Neural cell (in vitro differentiated cells): Measurements from ENCODE around the gene L3MBTL4. TPM values are rescaled to one million over a fixed set of nuclear protein-coding genes. Genes with fewer than 3 reads are reported as not detected.
A peak's percentile ranks its signal among the peaks of the same experiment; 100 is the strongest.

Source experiments
- H2AFZ ChIP-seq: fragments of 200-600, 300-800 bp; sonication (generic), shearing (Covaris generic); 2 replicates; pipeline ENCODE4 v1.6.0; 2014; ENCODE audit warnings: low read depth, mild to moderate bottlenecking, antibody characterized with exemption, low read length, moderate library complexity
- H3F3A ChIP-seq: fragments of 200-600 bp; shearing (Covaris generic); 2 replicates; pipeline ENCODE4 v1.6.1; 2016; ENCODE audit warnings: mild to moderate bottlenecking, moderate library complexity, mixed read lengths, antibody characterized with exemption, low read length; ENCODE audit not compliant: insufficient read depth, poor library complexity, severe bottlenecking
- H3K27ac ChIP-seq: fragments of 200-600, 300-800 bp; sonication (generic), shearing (Covaris generic); 2 replicates; pipeline ENCODE4 v1.5.1; 2014; ENCODE audit warnings: mild to moderate bottlenecking, low read length, moderate library complexity
- H3K27me3 ChIP-seq: fragments of 300-800, 200-600 bp; sonication (generic), shearing (Covaris generic); 2 replicates; pipeline ENCODE4 v1.6.0; 2014; ENCODE audit warnings: mild to moderate bottlenecking, low read depth, low read length, moderate library complexity; ENCODE audit not compliant: insufficient read depth
- H3K36me3 ChIP-seq: fragments of 300-800, 200-600 bp; sonication (generic), shearing (Covaris generic); 2 replicates; pipeline ENCODE4 v1.5.1; 2014; ENCODE audit warnings: mild to moderate bottlenecking, antibody characterized with exemption, low read length, moderate library complexity; ENCODE audit not compliant: insufficient read depth
- H3K4me2 ChIP-seq: fragments of 300-800, 200-600 bp; sonication (generic), shearing (Covaris generic); 2 replicates; pipeline ENCODE4 v1.6.0; 2014; ENCODE audit warnings: mild to moderate bottlenecking, low read length
- H3K4me3 ChIP-seq: fragments of 300-800, 200-600 bp; sonication (generic), shearing (Covaris generic); 2 replicates; pipeline ENCODE4 v1.5.1; 2014; ENCODE audit warnings: mild to moderate bottlenecking, low read length, moderate library complexity
- H3K79me2 ChIP-seq: fragments of 200-600 bp; shearing (Covaris generic); replicated peaks from 2 replicates; pipeline ENCODE4 v1.6.0; 2014; ENCODE audit warnings: mild to moderate bottlenecking, low read length, moderate library complexity; ENCODE audit not compliant: insufficient read depth
- H3K9ac ChIP-seq: fragments of 300-800, 200-600 bp; sonication (generic), shearing (Covaris generic); 2 replicates; pipeline ENCODE4 v1.6.1; 2016; ENCODE audit warnings: mild to moderate bottlenecking, low read length, mixed read lengths
- H3K9me2 ChIP-seq: fragments of 200-600 bp; shearing (Covaris generic); 2 replicates; pipeline ENCODE4 v1.6.1; 2016; ENCODE audit warnings: mild to moderate bottlenecking, low read length, mixed read lengths; ENCODE audit not compliant: insufficient read depth
- H3K9me3 ChIP-seq: fragments of 200-600, 300-800 bp; sonication (generic), shearing (Covaris generic); 2 replicates; pipeline ENCODE4 v1.6.1; 2016; ENCODE audit warnings: mild to moderate bottlenecking, mixed run types, low read length, moderate library complexity, mixed read lengths
- H4K20me1 ChIP-seq: fragments of 200-600 bp; shearing (Covaris generic); 2 replicates; pipeline ENCODE4 v1.6.1; 2016; ENCODE audit warnings: mild to moderate bottlenecking, mixed run types; ENCODE audit not compliant: insufficient read depth
- EP300 ChIP-seq: fragments of 450-650 bp; conservative IDR thresholded peaks from 2 replicates; pipeline ENCODE4 v1.6.1; 2014; ENCODE audit warnings: antibody characterized with exemption, mild to moderate bottlenecking, moderate library complexity; ENCODE audit not compliant: poor library complexity, severe bottlenecking
- EZH2 ChIP-seq: fragments of 200-600, 300-800 bp; shearing (Covaris generic), sonication (generic); IDR thresholded peaks from 2 replicates; pipeline ENCODE4 v1.6.1; 2014; ENCODE audit warnings: antibody characterized with exemption, low read length, borderline replicate concordance, mild to moderate bottlenecking; ENCODE audit not compliant: insufficient read depth, poor library complexity, severe bottlenecking
- MXI1 ChIP-seq: fragments of 450-650 bp; conservative IDR thresholded peaks from 2 replicates; pipeline ENCODE4 v1.6.1; 2014; ENCODE audit warnings: antibody characterized with exemption, mild to moderate bottlenecking; ENCODE audit not compliant: poor library complexity, severe bottlenecking
- POLR2AphosphoS5 ChIP-seq: IDR thresholded peaks from 2 replicates; pipeline ENCODE4 v1.6.1; 2012
- RAD21 ChIP-seq: fragments of 450-650 bp; conservative IDR thresholded peaks from 2 replicates; pipeline ENCODE4 v1.6.1; 2014; ENCODE audit warnings: antibody characterized with exemption, mild to moderate bottlenecking, moderate library complexity
- SMC3 ChIP-seq: fragments of 450-650 bp; conservative IDR thresholded peaks from 2 replicates; pipeline ENCODE4 v1.6.1; 2014; ENCODE audit warnings: antibody characterized with exemption, mild to moderate bottlenecking, moderate library complexity; ENCODE audit not compliant: poor library complexity
- TAF1 ChIP-seq: IDR thresholded peaks from 2 replicates; pipeline ENCODE4 v1.6.1; 2012; ENCODE audit warnings: low read depth
- polyA plus RNA-seq: library from polyadenylated mRNA; depleted of rRNA; stranded (reverse); fragments of >200 nt; gene quantifications from 2 replicates; pipeline ENCODE4 v1.2.3, GENCODE V29; 2014
- TF ChIP-seq, protein P1 (sequence below): fragments of 450-650 bp; IDR thresholded peaks from 2 replicates; pipeline ENCODE4 v1.5.1; 2014; ENCODE audit warnings: antibody characterized with exemption, mild to moderate bottlenecking, moderate library complexity; ENCODE audit not compliant: poor library complexity, severe bottlenecking
- TF ChIP-seq, protein P2 (sequence below): IDR thresholded peaks from 2 replicates; pipeline ENCODE4 v1.6.1; 2012; ENCODE audit warnings: borderline replicate concordance

The L3MBTL4 gene
- polyA plus RNA-seq, 1 donor from 2014 or later, result 0.90 TPM

DNA sequence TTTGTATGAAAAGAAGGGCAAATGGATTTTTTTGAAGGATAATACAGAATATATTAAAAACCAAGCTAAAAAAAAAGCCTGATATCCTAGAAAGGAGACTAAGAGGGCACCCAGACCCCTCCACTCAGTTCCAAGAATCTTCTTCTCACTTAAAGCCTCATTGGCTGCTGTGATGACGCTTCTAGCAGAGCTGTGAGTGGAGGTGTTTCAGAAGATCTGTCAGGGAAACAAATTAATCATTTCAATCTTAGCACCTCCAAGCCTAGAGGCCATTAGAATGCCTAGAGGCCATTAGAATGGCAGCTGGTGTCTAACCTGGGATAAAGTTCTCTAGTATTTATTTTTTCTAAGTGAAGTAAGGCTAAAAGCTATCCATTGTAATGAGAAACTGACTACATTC is 355.2 kb downstream of the L3MBTL4 start:
- TF ChIP-seq TAF1 (no peak), EP300 (no peak), POLR2AphosphoS5 (no peak), MXI1 (no peak), RAD21 (no peak), SMC3 (no peak), EZH2 (no peak)
- TF ChIP-seq, protein P1, sequence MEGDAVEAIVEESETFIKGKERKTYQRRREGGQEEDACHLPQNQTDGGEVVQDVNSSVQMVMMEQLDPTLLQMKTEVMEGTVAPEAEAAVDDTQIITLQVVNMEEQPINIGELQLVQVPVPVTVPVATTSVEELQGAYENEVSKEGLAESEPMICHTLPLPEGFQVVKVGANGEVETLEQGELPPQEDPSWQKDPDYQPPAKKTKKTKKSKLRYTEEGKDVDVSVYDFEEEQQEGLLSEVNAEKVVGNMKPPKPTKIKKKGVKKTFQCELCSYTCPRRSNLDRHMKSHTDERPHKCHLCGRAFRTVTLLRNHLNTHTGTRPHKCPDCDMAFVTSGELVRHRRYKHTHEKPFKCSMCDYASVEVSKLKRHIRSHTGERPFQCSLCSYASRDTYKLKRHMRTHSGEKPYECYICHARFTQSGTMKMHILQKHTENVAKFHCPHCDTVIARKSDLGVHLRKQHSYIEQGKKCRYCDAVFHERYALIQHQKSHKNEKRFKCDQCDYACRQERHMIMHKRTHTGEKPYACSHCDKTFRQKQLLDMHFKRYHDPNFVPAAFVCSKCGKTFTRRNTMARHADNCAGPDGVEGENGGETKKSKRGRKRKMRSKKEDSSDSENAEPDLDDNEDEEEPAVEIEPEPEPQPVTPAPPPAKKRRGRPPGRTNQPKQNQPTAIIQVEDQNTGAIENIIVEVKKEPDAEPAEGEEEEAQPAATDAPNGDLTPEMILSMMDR, result no peak
- TF ChIP-seq, protein P2, sequence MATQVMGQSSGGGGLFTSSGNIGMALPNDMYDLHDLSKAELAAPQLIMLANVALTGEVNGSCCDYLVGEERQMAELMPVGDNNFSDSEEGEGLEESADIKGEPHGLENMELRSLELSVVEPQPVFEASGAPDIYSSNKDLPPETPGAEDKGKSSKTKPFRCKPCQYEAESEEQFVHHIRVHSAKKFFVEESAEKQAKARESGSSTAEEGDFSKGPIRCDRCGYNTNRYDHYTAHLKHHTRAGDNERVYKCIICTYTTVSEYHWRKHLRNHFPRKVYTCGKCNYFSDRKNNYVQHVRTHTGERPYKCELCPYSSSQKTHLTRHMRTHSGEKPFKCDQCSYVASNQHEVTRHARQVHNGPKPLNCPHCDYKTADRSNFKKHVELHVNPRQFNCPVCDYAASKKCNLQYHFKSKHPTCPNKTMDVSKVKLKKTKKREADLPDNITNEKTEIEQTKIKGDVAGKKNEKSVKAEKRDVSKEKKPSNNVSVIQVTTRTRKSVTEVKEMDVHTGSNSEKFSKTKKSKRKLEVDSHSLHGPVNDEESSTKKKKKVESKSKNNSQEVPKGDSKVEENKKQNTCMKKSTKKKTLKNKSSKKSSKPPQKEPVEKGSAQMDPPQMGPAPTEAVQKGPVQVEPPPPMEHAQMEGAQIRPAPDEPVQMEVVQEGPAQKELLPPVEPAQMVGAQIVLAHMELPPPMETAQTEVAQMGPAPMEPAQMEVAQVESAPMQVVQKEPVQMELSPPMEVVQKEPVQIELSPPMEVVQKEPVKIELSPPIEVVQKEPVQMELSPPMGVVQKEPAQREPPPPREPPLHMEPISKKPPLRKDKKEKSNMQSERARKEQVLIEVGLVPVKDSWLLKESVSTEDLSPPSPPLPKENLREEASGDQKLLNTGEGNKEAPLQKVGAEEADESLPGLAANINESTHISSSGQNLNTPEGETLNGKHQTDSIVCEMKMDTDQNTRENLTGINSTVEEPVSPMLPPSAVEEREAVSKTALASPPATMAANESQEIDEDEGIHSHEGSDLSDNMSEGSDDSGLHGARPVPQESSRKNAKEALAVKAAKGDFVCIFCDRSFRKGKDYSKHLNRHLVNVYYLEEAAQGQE, result no peak
- Histone ChIP-seq H3K4me3 (no peak overlapping the region), H3K9ac (no peak overlapping the region)

DNA sequence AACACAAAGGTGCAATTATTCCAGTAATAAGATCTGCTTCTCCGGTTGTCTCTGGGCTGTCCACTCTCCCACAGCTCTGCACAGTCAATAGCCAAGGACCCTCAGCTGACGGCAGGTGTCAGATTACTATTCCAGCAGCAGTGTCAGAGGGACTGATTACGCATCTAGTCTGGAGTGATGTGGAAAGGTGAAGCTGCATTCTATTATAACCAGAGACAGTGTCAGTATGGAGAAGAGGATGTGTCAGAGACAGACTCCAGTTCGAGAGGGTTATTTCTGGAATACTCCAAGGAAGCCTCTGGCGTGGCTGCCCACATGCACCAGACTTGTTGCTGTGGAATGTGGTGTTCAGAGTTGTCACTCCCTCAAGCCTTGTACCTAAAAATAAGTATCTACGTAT is 355.8 kb downstream of the L3MBTL4 start:
- Histone ChIP-seq H3K27ac (no peak overlapping the region), H3K9me3 (no peaks in the 10 kb centered on the region), H3K27me3 (no peaks in the 10 kb centered on the region), H3K36me3 (no peaks in the 10 kb centered on the region), H3K4me2 (no peak overlapping the region), H2AFZ (no peak overlapping the region), H3K4me3 (peak overlapping the region; percentile 13), H3K79me2 (no peaks in the 10 kb centered on the region), H4K20me1 (no peaks in the 10 kb centered on the region), H3K9ac (no peak overlapping the region), H3F3A (no peaks in the 10 kb centered on the region), H3K9me2 (no peaks in the 10 kb centered on the region)
- TF ChIP-seq POLR2AphosphoS5, result peak; percentile 12
- TF ChIP-seq, protein P1, result no peak
- peak; percentile 41 for TF ChIP-seq EP300
- TF ChIP-seq TAF1, result no peak
- no peak for TF ChIP-seq MXI1
- TF ChIP-seq, protein P2, result no peak
- TF ChIP-seq SMC3, result no peak

More for the DNA sequence above, 355.2 kb downstream of the L3MBTL4 start:
- Histone ChIP-seq H3F3A (no peaks in the 10 kb centered on the region), H4K20me1 (no peaks in the 10 kb centered on the region), H3K79me2 (no peaks in the 10 kb centered on the region), H3K27me3 (no peaks in the 10 kb centered on the region), H3K9me3 (no peaks in the 10 kb centered on the region), H2AFZ (no peak overlapping the region), H3K27ac (no peak overlapping the region), H3K36me3 (no peaks in the 10 kb centered on the region), H3K9me2 (no peaks in the 10 kb centered on the region), H3K4me2 (no peak overlapping the region)
